Measurements from ENCODE around the gene NASP. TPM values are rescaled to one million over a fixed set of nuclear protein-coding genes. Genes with fewer than 3 reads are reported as not detected.

Gene NASP
- total RNA-seq, 1 donor from 2014 or later: 455 TPM

DNA sequence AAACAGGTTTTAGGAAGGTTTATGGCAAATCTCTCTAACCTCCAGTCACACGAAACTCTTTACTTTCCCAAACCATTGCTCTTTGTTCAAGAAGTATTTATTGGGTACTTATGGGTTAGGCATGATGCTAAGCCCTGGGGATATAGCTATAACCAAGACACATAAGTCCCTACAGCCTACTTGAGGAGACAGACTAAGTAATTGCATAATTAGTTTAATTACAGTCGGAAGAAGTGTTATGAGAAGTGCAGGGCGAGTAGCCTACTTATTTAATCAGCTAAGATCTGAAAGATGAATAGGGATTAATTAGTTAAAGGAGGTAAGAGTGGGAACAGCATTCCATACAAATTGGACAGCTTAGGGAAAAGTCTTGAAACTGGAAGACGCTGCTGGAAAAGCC lies 13.2 kb upstream of the NASP start:
- Mint-ChIP-seq H3K27me3 (ENCODE audit: low read depth) (no peaks in the 10 kb centered on the region), H3K36me3 (ENCODE audit: low read depth) (peaks cover 7% of the 10 kb centered on the region), H3K9me3 (no peaks in the 10 kb centered on the region), H3K27ac (ENCODE audit: unreplicated experiment) (no peak overlapping the region), H3K4me1 (peaks cover 4% of the 10 kb centered on the region), H3K4me3 (no peak overlapping the region)
- DNase-seq (ENCODE audit: low read depth, low spot score): no peak
- TF ChIP-seq, protein P1, sequence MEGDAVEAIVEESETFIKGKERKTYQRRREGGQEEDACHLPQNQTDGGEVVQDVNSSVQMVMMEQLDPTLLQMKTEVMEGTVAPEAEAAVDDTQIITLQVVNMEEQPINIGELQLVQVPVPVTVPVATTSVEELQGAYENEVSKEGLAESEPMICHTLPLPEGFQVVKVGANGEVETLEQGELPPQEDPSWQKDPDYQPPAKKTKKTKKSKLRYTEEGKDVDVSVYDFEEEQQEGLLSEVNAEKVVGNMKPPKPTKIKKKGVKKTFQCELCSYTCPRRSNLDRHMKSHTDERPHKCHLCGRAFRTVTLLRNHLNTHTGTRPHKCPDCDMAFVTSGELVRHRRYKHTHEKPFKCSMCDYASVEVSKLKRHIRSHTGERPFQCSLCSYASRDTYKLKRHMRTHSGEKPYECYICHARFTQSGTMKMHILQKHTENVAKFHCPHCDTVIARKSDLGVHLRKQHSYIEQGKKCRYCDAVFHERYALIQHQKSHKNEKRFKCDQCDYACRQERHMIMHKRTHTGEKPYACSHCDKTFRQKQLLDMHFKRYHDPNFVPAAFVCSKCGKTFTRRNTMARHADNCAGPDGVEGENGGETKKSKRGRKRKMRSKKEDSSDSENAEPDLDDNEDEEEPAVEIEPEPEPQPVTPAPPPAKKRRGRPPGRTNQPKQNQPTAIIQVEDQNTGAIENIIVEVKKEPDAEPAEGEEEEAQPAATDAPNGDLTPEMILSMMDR (conservative IDR thresholded peaks at IDR 0.05): no peak

GRCh38 chr1:45573231-45573804 lies 10.5 kb upstream of the NASP start:
- H3K36me3 Mint-ChIP-seq (ENCODE audit: low read depth): peaks cover 6% of the 10 kb centered on the region
- peaks cover 4% of the 10 kb centered on the region for H3K4me1 Mint-ChIP-seq
- H3K9me3 Mint-ChIP-seq: no peaks in the 10 kb centered on the region
- TF ChIP-seq, protein P1 (conservative IDR thresholded peaks at IDR 0.05): no peak
- H3K27ac Mint-ChIP-seq (ENCODE audit: unreplicated experiment): no peak overlapping the region
- no peaks in the 10 kb centered on the region for H3K27me3 Mint-ChIP-seq (ENCODE audit: low read depth)
- H3K4me3 Mint-ChIP-seq: peak overlapping the region; percentile 48
- no peak for DNase-seq (ENCODE audit: low read depth, low spot score)

DNA sequence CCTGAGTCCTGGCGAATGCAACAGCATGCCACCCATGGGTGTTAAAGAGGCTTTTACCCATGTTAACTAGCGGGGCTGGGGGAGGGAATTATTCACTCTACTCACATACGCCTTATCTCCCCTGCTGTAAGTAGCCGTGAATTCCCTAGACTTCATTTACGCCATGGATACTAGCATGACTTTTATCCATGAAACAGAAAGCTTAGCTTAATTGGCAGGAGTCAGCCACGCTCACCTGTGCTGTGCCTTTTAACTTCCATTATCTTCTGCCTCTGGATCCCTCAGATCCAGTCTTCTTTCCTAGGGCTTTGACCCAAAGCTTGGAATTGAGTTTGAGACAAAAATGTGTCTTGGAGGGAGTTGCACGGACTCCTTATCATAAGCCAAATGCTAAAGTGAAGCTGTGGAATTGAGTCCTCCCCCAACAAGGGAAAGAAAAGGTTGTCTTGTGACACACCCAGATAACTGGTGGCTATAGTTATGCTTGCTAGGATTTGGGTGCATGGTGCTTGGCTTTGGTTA lies 9.7 kb upstream of the NASP start:
- H3K9me3 Mint-ChIP-seq: no peaks in the 10 kb centered on the region
- H3K4me1 Mint-ChIP-seq: peaks cover 4% of the 10 kb centered on the region

GRCh38 chr1:45583264-45583665 lies 576 bp upstream of the NASP start:
- H3K4me3 Mint-ChIP-seq: peak overlapping the region; percentile 97
- DNase-seq (ENCODE audit: low read depth, low spot score): peak; percentile 82
- peak overlapping the region; percentile 100 for H3K27ac Mint-ChIP-seq (ENCODE audit: unreplicated experiment)
- peaks cover 30% of the 10 kb centered on the region for H3K4me1 Mint-ChIP-seq
- H3K27me3 Mint-ChIP-seq (ENCODE audit: low read depth): peaks cover 13% of the 10 kb centered on the region
- TF ChIP-seq, protein P1 (conservative IDR thresholded peaks at IDR 0.05): no peak
- H3K9me3 Mint-ChIP-seq: no peaks in the 10 kb centered on the region
- H3K36me3 Mint-ChIP-seq (ENCODE audit: low read depth): peaks cover 6% of the 10 kb centered on the region

More for the DNA sequence above, 9.7 kb upstream of the NASP start:
- DNase-seq (ENCODE audit: low read depth, low spot score): no peak
- Mint-ChIP-seq H3K27ac (ENCODE audit: unreplicated experiment) (no peak overlapping the region), H3K27me3 (ENCODE audit: low read depth) (no peaks in the 10 kb centered on the region), H3K4me3 (no peak overlapping the region), H3K36me3 (ENCODE audit: low read depth) (peaks cover 4% of the 10 kb centered on the region)
- TF ChIP-seq, protein P1 (conservative IDR thresholded peaks at IDR 0.05): no peak

GRCh38 chr1:45584351-45585109 lies 689 bp downstream of the NASP start:
- Mint-ChIP-seq H3K9me3 (no peaks in the 10 kb centered on the region), H3K36me3 (ENCODE audit: low read depth) (peaks cover 6% of the 10 kb centered on the region), H3K27ac (ENCODE audit: unreplicated experiment) (peak overlapping the region; percentile 100), H3K4me1 (peaks cover 35% of the 10 kb centered on the region), H3K4me3 (peak overlapping the region; percentile 97), H3K27me3 (ENCODE audit: low read depth) (peaks cover 13% of the 10 kb centered on the region)
- TF ChIP-seq, protein P1 (conservative IDR thresholded peaks at IDR 0.05): no peak
- peak; percentile 92 for DNase-seq (ENCODE audit: low read depth, low spot score)
